Measurements from ENCODE around the gene SRBD1.

GRCh38 chr2:45438872-45439665 lies 172.0 kb downstream of the SRBD1 start:
- TF ChIP-seq CTCF (conservative IDR thresholded peaks at IDR 0.05 in 1 of 2, IDR thresholded peaks at IDR 0.05 in 1 of 2; ENCODE audit: low read depth in 1 of 2, low read length in 2 of 2) = no peak
- TF ChIP-seq EZH2 (IDR thresholded peaks at IDR 0.05; ENCODE audit: low read length, missing control alignments) = no peak

Measured in fibroblast of lung (primary cell).